ENCODE measurements around the gene NRL.

DNA sequence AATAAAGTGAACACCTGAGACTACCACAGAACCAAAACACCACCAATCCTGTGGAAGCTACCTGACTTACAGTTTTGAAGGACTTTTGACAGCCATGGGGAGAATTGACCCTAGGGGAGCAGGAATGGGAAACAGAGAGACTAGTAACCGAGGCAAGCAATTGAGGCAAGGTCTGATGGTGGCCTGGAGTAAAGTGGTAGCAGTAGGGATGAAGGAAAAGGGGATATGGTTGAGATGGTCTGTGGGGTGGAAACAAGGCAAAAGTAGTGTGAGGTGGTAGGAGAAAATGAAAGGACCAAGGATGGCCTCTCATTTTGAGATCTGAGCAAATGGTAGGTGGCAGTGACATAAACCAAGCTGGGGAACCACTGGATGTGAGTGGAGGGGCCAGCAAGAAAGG lies 42.1 kb upstream of the NRL start:
- TF ChIP-seq GATA2 (IDR thresholded peaks at IDR 0.05; ENCODE audit: low read depth, low read length) (no peak), GATA3 (IDR thresholded peaks at IDR 0.05; ENCODE audit: low read depth, low read length) (no peak)

All from SH-SY5Y (cell line).